ENCODE measurements around the gene CHST1.

The CHST1 gene

GRCh38 chr11:45647786-45648185 lies 17.6 kb downstream of the CHST1 start:
- Histone ChIP-seq H3K27ac (no peak overlapping the region), H3K4me3 (no peak overlapping the region)

GRCh38 chr11:45647329-45647728 lies 18.1 kb downstream of the CHST1 start:
- H3K27ac ChIP-seq = no peak overlapping the region
- no peak overlapping the region for H3K4me3 ChIP-seq

- Histone ChIP-seq H3K4me3 (no peak overlapping the region), H3K27ac (no peak overlapping the region)
Measured at GRCh38 chr11:45646275-45646927, 19.0 kb downstream of the CHST1 start.

GRCh38 chr11:45644981-45645889 lies 20.2 kb downstream of the CHST1 start:
- H3K27ac ChIP-seq = no peak overlapping the region
- H3K4me3 ChIP-seq = no peak overlapping the region

- Histone ChIP-seq H3K4me3 (no peak overlapping the region), H3K27ac (no peak overlapping the region)
Measured at GRCh38 chr11:45643598-45644260, 21.7 kb downstream of the CHST1 start.

- H3K27ac ChIP-seq = no peak overlapping the region
- no peak overlapping the region for H3K4me3 ChIP-seq
Measured at GRCh38 chr11:45641961-45642360, 23.5 kb downstream of the CHST1 start.

- Histone ChIP-seq H3K4me3 (no peak overlapping the region), H3K27ac (no peak overlapping the region)
Measured at GRCh38 chr11:45638051-45638450, 27.4 kb downstream of the CHST1 start.

GRCh38 chr11:45635907-45636306 lies 29.5 kb downstream of the CHST1 start:
- H3K27ac ChIP-seq = no peak overlapping the region
- no peak overlapping the region for H3K4me3 ChIP-seq

- Histone ChIP-seq H3K27ac (no peak overlapping the region), H3K4me3 (no peak overlapping the region)
Measured at GRCh38 chr11:45625611-45626010, 39.8 kb downstream of the CHST1 start.

- no peak overlapping the region for H3K27ac ChIP-seq
Measured at GRCh38 chr11:45624095-45624494, 41.3 kb downstream of the CHST1 start.

GRCh38 chr11:45622861-45623260 lies 42.6 kb downstream of the CHST1 start:
- H3K27ac ChIP-seq = no peak overlapping the region

More at GRCh38 chr11:45624095-45624494, 41.3 kb downstream of the CHST1 start:
- H3K4me3 ChIP-seq = no peak overlapping the region

GRCh38 chr11:45622283-45622682 lies 43.1 kb downstream of the CHST1 start:
- H3K4me3 ChIP-seq = no peak overlapping the region
- no peak overlapping the region for H3K27ac ChIP-seq

More at GRCh38 chr11:45622861-45623260, 42.6 kb downstream of the CHST1 start:
- H3K4me3 ChIP-seq = no peak overlapping the region

- H3K27ac ChIP-seq = no peak overlapping the region
- H3K4me3 ChIP-seq = no peak overlapping the region
Measured at GRCh38 chr11:45621588-45621987, 43.8 kb downstream of the CHST1 start.

GRCh38 chr11:45620243-45620642 lies 45.2 kb downstream of the CHST1 start:
- H3K4me3 ChIP-seq = no peak overlapping the region
- H3K27ac ChIP-seq = no peak overlapping the region

GRCh38 chr11:45618897-45619296 lies 46.5 kb downstream of the CHST1 start:
- H3K4me3 ChIP-seq = no peak overlapping the region
- no peak overlapping the region for H3K27ac ChIP-seq

- Histone ChIP-seq H3K27ac (no peak overlapping the region), H3K4me3 (no peak overlapping the region)
Measured at GRCh38 chr11:45617871-45618601, 47.4 kb downstream of the CHST1 start.

GRCh38 chr11:45616802-45617549 lies 48.4 kb downstream of the CHST1 start:
- Histone ChIP-seq H3K4me3 (no peak overlapping the region), H3K27ac (no peak overlapping the region)

- Histone ChIP-seq H3K4me3 (no peak overlapping the region), H3K27ac (no peak overlapping the region)
Measured at GRCh38 chr11:45615182-45615792, 50.1 kb downstream of the CHST1 start.

All from skin epidermis (tissue), 12 donors.